ENCODE results near the gene TIMP2.

Gene TIMP2

GRCh38 chr17:78898947-78899346 is 26.2 kb downstream of the TIMP2 start:
- H3K4me3 ChIP-seq (replicated peaks; ENCODE audit: low read depth, low read length), result no peak overlapping the region
- no peaks in the 10 kb centered on the region for H3K36me3 ChIP-seq (ENCODE audit: control insufficient read depth, insufficient read depth, low read length)
- no peak for TF ChIP-seq CTCF (IDR thresholded peaks at IDR 0.05; ENCODE audit: insufficient read depth, low read length, poor library complexity, severe bottlenecking)
- DNase-seq (ENCODE audit: extremely low read depth, insufficient read length), result no peak
- peaks cover 2% of the 10 kb centered on the region for H3K27me3 ChIP-seq (replicated peaks; ENCODE audit: control insufficient read depth, insufficient read depth, low read length)

GRCh38 chr17:78898075-78898836 is 26.9 kb downstream of the TIMP2 start:
- Histone ChIP-seq H3K27me3 (replicated peaks; ENCODE audit: control insufficient read depth, insufficient read depth, low read length) (peaks cover 2% of the 10 kb centered on the region), H3K4me3 (replicated peaks; ENCODE audit: low read depth, low read length) (no peak overlapping the region), H3K36me3 (ENCODE audit: control insufficient read depth, insufficient read depth, low read length) (no peaks in the 10 kb centered on the region)
- no peak for TF ChIP-seq CTCF (IDR thresholded peaks at IDR 0.05; ENCODE audit: insufficient read depth, low read length, poor library complexity, severe bottlenecking)
- DNase-seq (ENCODE audit: extremely low read depth, insufficient read length), result no peak

GRCh38 chr17:78897664-78898047 is 27.5 kb downstream of the TIMP2 start:
- H3K36me3 ChIP-seq (ENCODE audit: control insufficient read depth, insufficient read depth, low read length), result no peaks in the 10 kb centered on the region
- peaks cover 2% of the 10 kb centered on the region for H3K27me3 ChIP-seq (replicated peaks; ENCODE audit: control insufficient read depth, insufficient read depth, low read length)
- TF ChIP-seq CTCF (IDR thresholded peaks at IDR 0.05; ENCODE audit: insufficient read depth, low read length, poor library complexity, severe bottlenecking), result no peak
- DNase-seq (ENCODE audit: extremely low read depth, insufficient read length), result no peak
- no peak overlapping the region for H3K4me3 ChIP-seq (replicated peaks; ENCODE audit: low read depth, low read length)

GRCh38 chr17:78896834-78897663 is 28.1 kb downstream of the TIMP2 start:
- no peak for TF ChIP-seq CTCF (IDR thresholded peaks at IDR 0.05; ENCODE audit: insufficient read depth, low read length, poor library complexity, severe bottlenecking)
- H3K4me3 ChIP-seq (replicated peaks; ENCODE audit: low read depth, low read length), result no peak overlapping the region

GRCh38 chr17:78896091-78896833 is 28.9 kb downstream of the TIMP2 start:
- Histone ChIP-seq H3K4me3 (replicated peaks; ENCODE audit: low read depth, low read length) (no peak overlapping the region), H3K27me3 (replicated peaks; ENCODE audit: control insufficient read depth, insufficient read depth, low read length) (no peaks in the 10 kb centered on the region), H3K36me3 (ENCODE audit: control insufficient read depth, insufficient read depth, low read length) (no peaks in the 10 kb centered on the region)
- no peak for DNase-seq (ENCODE audit: extremely low read depth, insufficient read length)
- no peak for TF ChIP-seq CTCF (IDR thresholded peaks at IDR 0.05; ENCODE audit: insufficient read depth, low read length, poor library complexity, severe bottlenecking)

More at GRCh38 chr17:78896834-78897663, 28.1 kb downstream of the TIMP2 start:
- DNase-seq (ENCODE audit: extremely low read depth, insufficient read length), result no peak
- Histone ChIP-seq H3K36me3 (ENCODE audit: control insufficient read depth, insufficient read depth, low read length) (no peaks in the 10 kb centered on the region), H3K27me3 (replicated peaks; ENCODE audit: control insufficient read depth, insufficient read depth, low read length) (peaks cover 2% of the 10 kb centered on the region)

Measured in GM06990 (cell line).